Smooth muscle cell (in vitro differentiated cells): ENCODE measurements around the gene STAP1. TPM values are rescaled to one million over a fixed set of nuclear protein-coding genes. Genes with fewer than 3 reads are reported as not detected.

ENCODE experiments used
- DNase-seq: peaks from one replicate; lab custom pipeline; 2025; ENCODE audit not compliant: unreplicated experiment; lab: John Stamatoyannopoulos, UW
- H2AFZ ChIP-seq: fragments of 200-600 bp; sonication (generic); 2 replicates; pipeline ENCODE4 v1.6.0; 2016; ENCODE audit warnings: antibody characterized with exemption, low read depth, mild to moderate bottlenecking
- H3F3A ChIP-seq: fragments of 200-600 bp; sonication (generic); 2 replicates; pipeline ENCODE4 v1.6.0; 2017; ENCODE audit warnings: antibody characterized with exemption, low read depth
- H3K27ac ChIP-seq: fragments of 200-600 bp; sonication (generic); 2 replicates; pipeline ENCODE4 v1.5.1; 2016; ENCODE audit warnings: low read depth, mild to moderate bottlenecking
- H3K27me3 ChIP-seq: fragments of 200-600 bp; sonication (generic); 2 replicates; pipeline ENCODE4 v1.6.1; 2016; ENCODE audit warnings: low read depth, mild to moderate bottlenecking
- H3K36me3 ChIP-seq: fragments of 200-600 bp; sonication (generic); 2 replicates; pipeline ENCODE4 v1.5.1; 2016; ENCODE audit warnings: low read depth
- H3K4me1 ChIP-seq: fragments of 200-600 bp; sonication (generic); 2 replicates; pipeline ENCODE4 v1.5.1; 2016; ENCODE audit warnings: low read depth
- H3K4me2 ChIP-seq: fragments of 200-600 bp; sonication (generic); 2 replicates; pipeline ENCODE4 v1.6.0; 2016; ENCODE audit warnings: mild to moderate bottlenecking
- H3K4me3 ChIP-seq: fragments of 200-600 bp; sonication (generic); 2 replicates; pipeline ENCODE4 v1.5.1; 2016; ENCODE audit warnings: mild to moderate bottlenecking
- H3K79me2 ChIP-seq: fragments of 200-600 bp; sonication (generic); 2 replicates; pipeline ENCODE4 v1.6.0; 2016; ENCODE audit warnings: low read depth, mild to moderate bottlenecking
- H3K9ac ChIP-seq: fragments of 200-600 bp; sonication (generic); 2 replicates; pipeline ENCODE4 v1.6.0; 2016; ENCODE audit warnings: low read depth
- H3K9me3 ChIP-seq: fragments of 200-600 bp; sonication (generic); replicated peaks from 2 replicates; pipeline ENCODE4 v1.5.1; 2016; ENCODE audit warnings: low read depth
- H4K20me1 ChIP-seq: fragments of 200-600 bp; sonication (generic); 2 replicates; pipeline ENCODE4 v1.6.0; 2016; ENCODE audit warnings: low read depth
- WGBS: methylation state at CpG from one replicate; pipeline ENCODE4 v1.1.7; 2016; ENCODE audit warnings: low lambda C conversion rate; 5-methylcytosine and 5-hydroxymethylcytosine counted together
- polyA plus RNA-seq: library from polyadenylated mRNA; unstranded; fragments of >200 nt; fragmentation: Nextera tagmentation; extraction: Ambion mirVana; gene quantifications from 2 replicates; pipeline ENCODE4 v1.2.1, GENCODE V29; 2016
- total RNA-seq: library from RNA; depleted of rRNA; stranded (reverse); fragments of >200 nt; gene quantifications from 2 replicates; pipeline ENCODE4 v1.2.3, GENCODE V29; 2014
- TF ChIP-seq, protein P1 (sequence below): fragments of 200-600 bp; sonication (generic); IDR thresholded peaks from 2 replicates; pipeline ENCODE4 v1.5.1; 2017; ENCODE audit warnings: borderline replicate concordance, mild to moderate bottlenecking, antibody characterized with exemption; ENCODE audit not compliant: insufficient read depth, poor library complexity, severe bottlenecking

STAP1 gene
- total and polyA plus RNA-seq, 2 experiments from 2014 or later = not detected

DNA sequence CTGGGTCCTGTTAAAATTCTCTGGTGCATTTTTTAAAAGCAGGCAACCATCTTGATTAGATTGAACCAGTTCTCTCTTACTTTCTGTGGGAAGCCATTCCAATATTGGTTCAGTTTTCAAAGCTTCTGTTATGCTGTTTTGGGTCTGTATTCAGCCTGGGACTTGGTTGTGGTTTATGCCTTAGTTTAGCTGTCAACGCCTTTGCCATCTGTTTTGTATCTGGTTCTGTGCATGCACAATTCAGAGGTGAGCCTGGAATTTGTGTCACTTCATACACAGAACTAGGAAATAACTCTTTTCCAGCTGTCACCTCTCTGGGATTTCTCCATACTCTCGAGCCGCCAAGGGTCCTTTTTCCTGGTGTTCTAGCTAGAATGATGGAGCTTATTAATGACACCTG is 46.2 kb downstream of the STAP1 start:
- no peak overlapping the region for H3K9ac ChIP-seq
- H3K9me3 ChIP-seq = peaks cover 3% of the 10 kb centered on the region
- WGBS = 75% methylated on average over 3 of the region's 3 CpGs
- H4K20me1 ChIP-seq = no peaks in the 10 kb centered on the region
- H2AFZ ChIP-seq = no peak overlapping the region
- H3K27ac ChIP-seq = no peak overlapping the region
- no peak overlapping the region for H3K4me2 ChIP-seq
- H3K27me3 ChIP-seq = no peaks in the 10 kb centered on the region
- no peak overlapping the region for H3K4me3 ChIP-seq
- no peaks in the 10 kb centered on the region for H3K4me1 ChIP-seq
- no peaks in the 10 kb centered on the region for H3F3A ChIP-seq
- TF ChIP-seq, protein P1, sequence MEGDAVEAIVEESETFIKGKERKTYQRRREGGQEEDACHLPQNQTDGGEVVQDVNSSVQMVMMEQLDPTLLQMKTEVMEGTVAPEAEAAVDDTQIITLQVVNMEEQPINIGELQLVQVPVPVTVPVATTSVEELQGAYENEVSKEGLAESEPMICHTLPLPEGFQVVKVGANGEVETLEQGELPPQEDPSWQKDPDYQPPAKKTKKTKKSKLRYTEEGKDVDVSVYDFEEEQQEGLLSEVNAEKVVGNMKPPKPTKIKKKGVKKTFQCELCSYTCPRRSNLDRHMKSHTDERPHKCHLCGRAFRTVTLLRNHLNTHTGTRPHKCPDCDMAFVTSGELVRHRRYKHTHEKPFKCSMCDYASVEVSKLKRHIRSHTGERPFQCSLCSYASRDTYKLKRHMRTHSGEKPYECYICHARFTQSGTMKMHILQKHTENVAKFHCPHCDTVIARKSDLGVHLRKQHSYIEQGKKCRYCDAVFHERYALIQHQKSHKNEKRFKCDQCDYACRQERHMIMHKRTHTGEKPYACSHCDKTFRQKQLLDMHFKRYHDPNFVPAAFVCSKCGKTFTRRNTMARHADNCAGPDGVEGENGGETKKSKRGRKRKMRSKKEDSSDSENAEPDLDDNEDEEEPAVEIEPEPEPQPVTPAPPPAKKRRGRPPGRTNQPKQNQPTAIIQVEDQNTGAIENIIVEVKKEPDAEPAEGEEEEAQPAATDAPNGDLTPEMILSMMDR = no peak
- no peak for DNase-seq
- H3K79me2 ChIP-seq = no peaks in the 10 kb centered on the region
- H3K36me3 ChIP-seq = no peaks in the 10 kb centered on the region

- DNase-seq = no peak
These were observed 49.5 kb downstream of the STAP1 start for GRCh38 chr4:67608027-67608426.

GRCh38 chr4:67614186-67614585 is 55.7 kb downstream of the STAP1 start:
- Histone ChIP-seq H3K27me3 (no peaks in the 10 kb centered on the region), H2AFZ (no peak overlapping the region), H3K79me2 (no peaks in the 10 kb centered on the region), H3K4me3 (no peak overlapping the region), H3K36me3 (peaks cover 15% of the 10 kb centered on the region), H3K27ac (no peak overlapping the region), H3F3A (no peaks in the 10 kb centered on the region), H3K9me3 (no peaks in the 10 kb centered on the region), H4K20me1 (no peaks in the 10 kb centered on the region), H3K9ac (no peak overlapping the region), H3K4me2 (no peak overlapping the region), H3K4me1 (no peaks in the 10 kb centered on the region)
- TF ChIP-seq, protein P1 = no peak
- 96% methylated on average over 4 of the region's 4 CpGs for WGBS
- DNase-seq = no peak

More at GRCh38 chr4:67608027-67608426, 49.5 kb downstream of the STAP1 start:
- Histone ChIP-seq H3K27ac (no peak overlapping the region), H3K27me3 (no peaks in the 10 kb centered on the region), H3K4me3 (no peak overlapping the region), H3K4me2 (no peak overlapping the region), H2AFZ (no peak overlapping the region), H3K79me2 (no peaks in the 10 kb centered on the region), H3K9me3 (no peaks in the 10 kb centered on the region), H4K20me1 (no peaks in the 10 kb centered on the region), H3F3A (no peaks in the 10 kb centered on the region), H3K36me3 (no peaks in the 10 kb centered on the region), H3K4me1 (no peaks in the 10 kb centered on the region), H3K9ac (no peak overlapping the region)
- TF ChIP-seq, protein P1 = no peak
- WGBS = 85% methylated on average over 4 of the region's 4 CpGs

DNA sequence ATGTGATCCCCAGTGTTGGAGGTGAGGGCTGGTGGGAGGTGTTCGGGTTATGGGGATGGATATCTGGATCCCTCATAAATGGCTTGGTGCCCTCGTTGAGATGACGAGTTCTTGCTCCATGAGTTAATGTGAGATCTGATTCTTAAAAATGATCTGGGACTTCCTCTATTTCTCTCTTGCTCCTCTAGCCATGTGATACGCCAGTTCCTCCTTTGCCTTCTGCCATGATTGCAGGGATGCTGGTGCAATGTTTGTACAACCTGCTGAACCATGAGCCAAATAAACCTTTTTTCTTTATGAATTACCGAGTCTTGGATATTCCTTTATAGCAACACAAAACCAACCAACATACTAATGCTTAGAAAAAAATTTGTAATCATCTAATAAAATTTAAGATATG is 56.6 kb downstream of the STAP1 start:
- 95% methylated on average over 5 of the region's 5 CpGs for WGBS
- Histone ChIP-seq H3K79me2 (no peaks in the 10 kb centered on the region), H3K36me3 (peaks cover 22% of the 10 kb centered on the region), H3K4me3 (no peak overlapping the region), H3K9ac (no peak overlapping the region), H3F3A (no peaks in the 10 kb centered on the region), H3K9me3 (no peaks in the 10 kb centered on the region), H3K27me3 (no peaks in the 10 kb centered on the region), H3K27ac (no peak overlapping the region), H3K4me2 (no peak overlapping the region), H3K4me1 (no peaks in the 10 kb centered on the region), H2AFZ (no peak overlapping the region), H4K20me1 (no peaks in the 10 kb centered on the region)
- DNase-seq = no peak
- TF ChIP-seq, protein P1 = no peak
